ENCODE results near the gene COPG1. TPM values are rescaled to one million over a fixed set of nuclear protein-coding genes. Genes with fewer than 3 reads are reported as not detected.

COPG1 gene
- total RNA-seq, 1 donor from 2014 or later = 267 TPM

- Histone ChIP-seq H3K36me3 (ENCODE audit: insufficient read depth, low read length) (peaks cover 44% of the 10 kb centered on the region), H3K4me1 (ENCODE audit: insufficient read depth, low read length) (peaks cover 11% of the 10 kb centered on the region), H3K9me3 (ENCODE audit: insufficient read depth, low read depth, low read length) (no peaks in the 10 kb centered on the region), H2AFZ (ENCODE audit: low read depth, low read length) (no peak overlapping the region), H3K9ac (ENCODE audit: low read length) (peak overlapping the region; percentile 96), H3K79me2 (ENCODE audit: insufficient read depth, low read length) (peaks cover 17% of the 10 kb centered on the region), H3K4me3 (ENCODE audit: insufficient read depth, low read depth, low read length) (no peak overlapping the region), H3K27me3 (ENCODE audit: insufficient read depth, low read length) (no peaks in the 10 kb centered on the region), H3K27ac (ENCODE audit: low read depth, low read length) (peak overlapping the region; percentile 84), H4K20me1 (ENCODE audit: insufficient read depth, low read length) (peaks cover 46% of the 10 kb centered on the region), H3K4me2 (ENCODE audit: low read length) (peak overlapping the region; percentile 100)
- H3K27ac Mint-ChIP-seq (ENCODE audit: unreplicated experiment) = no peak overlapping the region
- no peaks in the 10 kb centered on the region for H3K27me3 Mint-ChIP-seq (ENCODE audit: low read depth, unreplicated experiment)
- peak overlapping the region; percentile 86 for H3K4me3 Mint-ChIP-seq (ENCODE audit: unreplicated experiment)
- peaks cover 18% of the 10 kb centered on the region for H3K36me3 Mint-ChIP-seq (ENCODE audit: low read depth, unreplicated experiment)
- FAIRE-seq (no peak), DNase-seq (ENCODE audit: low read depth) (no peak)
- TF ChIP-seq, protein P1, sequence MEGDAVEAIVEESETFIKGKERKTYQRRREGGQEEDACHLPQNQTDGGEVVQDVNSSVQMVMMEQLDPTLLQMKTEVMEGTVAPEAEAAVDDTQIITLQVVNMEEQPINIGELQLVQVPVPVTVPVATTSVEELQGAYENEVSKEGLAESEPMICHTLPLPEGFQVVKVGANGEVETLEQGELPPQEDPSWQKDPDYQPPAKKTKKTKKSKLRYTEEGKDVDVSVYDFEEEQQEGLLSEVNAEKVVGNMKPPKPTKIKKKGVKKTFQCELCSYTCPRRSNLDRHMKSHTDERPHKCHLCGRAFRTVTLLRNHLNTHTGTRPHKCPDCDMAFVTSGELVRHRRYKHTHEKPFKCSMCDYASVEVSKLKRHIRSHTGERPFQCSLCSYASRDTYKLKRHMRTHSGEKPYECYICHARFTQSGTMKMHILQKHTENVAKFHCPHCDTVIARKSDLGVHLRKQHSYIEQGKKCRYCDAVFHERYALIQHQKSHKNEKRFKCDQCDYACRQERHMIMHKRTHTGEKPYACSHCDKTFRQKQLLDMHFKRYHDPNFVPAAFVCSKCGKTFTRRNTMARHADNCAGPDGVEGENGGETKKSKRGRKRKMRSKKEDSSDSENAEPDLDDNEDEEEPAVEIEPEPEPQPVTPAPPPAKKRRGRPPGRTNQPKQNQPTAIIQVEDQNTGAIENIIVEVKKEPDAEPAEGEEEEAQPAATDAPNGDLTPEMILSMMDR (IDR thresholded peaks at IDR 0.05; ENCODE audit: insufficient read depth, low read depth, low read length) = no peak
- TF ChIP-seq EZH2 (IDR thresholded peaks at IDR 0.05; ENCODE audit: insufficient read depth, low read length) = no peak
- peaks cover 7% of the 10 kb centered on the region for H3K4me1 Mint-ChIP-seq (ENCODE audit: low read depth, unreplicated experiment)
- H3K9me3 Mint-ChIP-seq (ENCODE audit: unreplicated experiment) = no peaks in the 10 kb centered on the region
These were observed 28.4 kb downstream of the COPG1 start for GRCh38 chr3:129277829-129278271.

DNA sequence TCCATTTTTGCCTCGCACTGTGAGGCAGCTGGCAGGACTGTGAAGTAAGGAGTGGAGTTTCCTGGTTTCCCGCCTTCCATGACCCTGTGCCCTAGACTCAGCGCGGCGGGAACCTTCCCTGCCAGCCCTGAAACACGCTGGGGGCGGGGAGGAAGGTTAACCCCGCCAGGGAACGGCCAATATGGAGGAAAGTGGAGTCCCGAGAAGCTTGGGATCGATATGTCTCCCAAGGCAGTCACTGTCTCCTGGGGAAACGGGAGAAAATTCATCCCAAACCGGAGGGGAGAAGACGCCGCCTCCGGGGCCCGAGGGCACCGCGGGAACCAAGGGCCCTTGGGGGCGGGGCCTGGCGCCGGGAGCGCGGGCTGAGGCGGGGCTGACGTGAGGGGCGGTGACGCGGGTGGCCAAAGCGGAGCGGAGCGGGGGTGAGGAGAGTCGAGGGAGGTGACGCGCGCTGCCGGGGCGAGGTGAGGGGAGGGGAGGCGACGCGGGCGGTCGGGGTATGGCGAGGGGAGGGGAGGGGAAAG lies 29.1 kb downstream of the COPG1 start, which contains the start of gene HMCES:
Gene HMCES, plus strand, starts transcription at position 432 of the 527 bp plus-strand sequence. CDS start 863 bp downstream, outside the sequence.
- H3K4me1 ChIP-seq (ENCODE audit: insufficient read depth, low read length) = peaks cover 17% of the 10 kb centered on the region
- DNase-seq (ENCODE audit: low read depth) (peak; percentile 62), FAIRE-seq (no peak)
- Mint-ChIP-seq H3K9me3 (ENCODE audit: unreplicated experiment) (no peaks in the 10 kb centered on the region), H3K27me3 (ENCODE audit: low read depth, unreplicated experiment) (no peaks in the 10 kb centered on the region), H3K4me3 (ENCODE audit: unreplicated experiment) (peak within 1 kb of the TSS; percentile 96), H3K36me3 (ENCODE audit: low read depth, unreplicated experiment) (peaks cover 21% of the 10 kb centered on the region), H3K27ac (ENCODE audit: unreplicated experiment) (peak within 1 kb of the TSS; percentile 94), H3K4me1 (ENCODE audit: low read depth, unreplicated experiment) (peaks cover 8% of the 10 kb centered on the region)
- H4K20me1 ChIP-seq (ENCODE audit: insufficient read depth, low read length) = peaks cover 52% of the 10 kb centered on the region
- H3K4me3 ChIP-seq (ENCODE audit: insufficient read depth, low read depth, low read length) = peak within 1 kb of the TSS; percentile 82
- H2AFZ ChIP-seq (ENCODE audit: low read depth, low read length) = peak within 1 kb of the TSS; percentile 79
- H3K27me3 ChIP-seq (ENCODE audit: insufficient read depth, low read length) = no peaks in the 10 kb centered on the region
- H3K9ac ChIP-seq (ENCODE audit: low read length) = peak within 1 kb of the TSS; percentile 96
- TF ChIP-seq, protein P1 (IDR thresholded peaks at IDR 0.05; ENCODE audit: insufficient read depth, low read depth, low read length) = no peak
- TF ChIP-seq EZH2 (IDR thresholded peaks at IDR 0.05; ENCODE audit: insufficient read depth, low read length) = no peak
- peak within 1 kb of the TSS; percentile 84 for H3K27ac ChIP-seq (ENCODE audit: low read depth, low read length)
- no peaks in the 10 kb centered on the region for H3K9me3 ChIP-seq (ENCODE audit: insufficient read depth, low read depth, low read length)
- peaks cover 23% of the 10 kb centered on the region for H3K79me2 ChIP-seq (ENCODE audit: insufficient read depth, low read length)
- H3K36me3 ChIP-seq (ENCODE audit: insufficient read depth, low read length) = peaks cover 40% of the 10 kb centered on the region
- peak within 1 kb of the TSS; percentile 100 for H3K4me2 ChIP-seq (ENCODE audit: low read length)

All from astrocyte (in vitro differentiated cells and primary cell).